K562 (cell line): ENCODE measurements around the gene RPRD1B. TPM values are rescaled to one million over a fixed set of nuclear protein-coding genes. Genes with fewer than 3 reads are reported as not detected.

Experiments used
- ATAC-seq: fragments of 200-7000 bp; cut with Tn5 transposase; 3 replicates; pipeline ENCODE4 v1.9.1; 2020; ENCODE audit warnings: moderate library complexity
- BruUV-seq: library from RNA; stranded (reverse); fragments of 400-500 nt; replicated peaks from 2 replicates; lab custom pipeline; 2021; lab: Mats Ljungman, UMichigan
- CTCF ChIA-PET: fragments of 300-600 bp; formaldehyde crosslinking; extraction: SDS; loops from one replicate; lab custom pipeline; 2021; ENCODE audit warnings: low intra/inter-chr PET ratio; lab: Yijun Ruan, JAX
- POLR2A ChIA-PET: fragments of 300-600, 350-650 bp; sonication (Branson Sonifier 250); formaldehyde crosslinking; extraction: SDS; loops from one replicate; lab custom pipeline; 2021; ENCODE audit warnings: antibody characterized with exemption, inconsistent platforms; lab: Yijun Ruan, JAX
- DNase-seq, 4 experiments: peaks; one replicate each; pipeline versions ENCODE4 v3.0.0 to v3.0.0-alpha.2; 2011 to 2018; ENCODE audit warnings: low spot score in 3 of 4, mixed read lengths in 3 of 4; ENCODE audit errors: extremely low read depth in 1 of 4
- FAIRE-seq: peaks from 2 replicates; lab custom pipeline; 2011; peaks lifted over from hg19 to GRCh38; lab: Jason Lieb, UNC
- H2AFZ ChIP-seq: 2 replicates; pipeline ENCODE4 v1.6.0; 2011; ENCODE audit warnings: low read depth, low read length, control low read depth, inconsistent platforms
- H3K27ac ChIP-seq: fragments of 200-600 bp; 3 replicates; pipeline ENCODE4 v1.8.0; 2011; ENCODE audit warnings: low read depth, mild to moderate bottlenecking, control low read depth, inconsistent platforms, low read length, moderate library complexity, mixed read lengths; ENCODE audit errors: extremely low read depth
- H3K27me3 ChIP-seq, 2 experiments: fragments of 300-600 bp in 1 of 2; 2 replicates in 1 of 2; 3 replicates in 1 of 2; pipeline versions ENCODE4 v1.6.0 to v1.8.0; 2011; ENCODE audit warnings: inconsistent platforms in 2 of 2, low read length in 2 of 2, mild to moderate bottlenecking in 1 of 2, mixed read lengths in 1 of 2, moderate library complexity in 1 of 2; ENCODE audit not compliant: control insufficient read depth in 2 of 2, insufficient read depth in 2 of 2
- H3K36me3 ChIP-seq: fragments of 300-600 bp; 3 replicates; pipeline ENCODE4 v1.8.0; 2011; ENCODE audit warnings: mild to moderate bottlenecking, low read length, inconsistent platforms; ENCODE audit not compliant: control insufficient read depth, insufficient read depth
- H3K4me1 ChIP-seq, 2 experiments: fragments of 200-600 bp in 1 of 2; replicated peaks in 1 of 2; 2 replicates in 1 of 2; 3 replicates in 1 of 2; pipeline versions ENCODE4 v1.5.1 to v1.8.0; 2011; ENCODE audit warnings: inconsistent platforms in 2 of 2, low read length in 2 of 2, mild to moderate bottlenecking in 1 of 2, mixed read lengths in 1 of 2, moderate library complexity in 1 of 2; ENCODE audit not compliant: control insufficient read depth in 2 of 2, insufficient read depth in 2 of 2
- H3K4me2 ChIP-seq: 2 replicates; pipeline ENCODE4 v1.6.1; 2011; ENCODE audit warnings: low read length, control low read depth, inconsistent platforms, mixed read lengths; ENCODE audit not compliant: insufficient read depth
- H3K4me3 ChIP-seq: fragments of 200-600 bp; sonication (generic), shearing (Covaris generic); 2 replicates; pipeline ENCODE4 v1.5.1; 2016; ENCODE audit warnings: control low read depth, inconsistent platforms
- H3K79me2 ChIP-seq: fragments of 200-600 bp; 3 replicates; pipeline ENCODE4 v1.8.0; 2011; ENCODE audit warnings: low read length, inconsistent platforms; ENCODE audit not compliant: control insufficient read depth, insufficient read depth
- H3K9ac ChIP-seq, 2 experiments: 2 replicates each; pipeline versions ENCODE4 v1.6.0 to v1.6.1; 2011; ENCODE audit warnings: low read depth in 2 of 2, low read length in 2 of 2, control low read depth in 1 of 2, inconsistent platforms in 1 of 2, mild to moderate bottlenecking in 1 of 2, mixed read lengths in 1 of 2; ENCODE audit not compliant: insufficient read depth in 1 of 2
- H3K9me1 ChIP-seq: one replicate; pipeline ENCODE4 v1.6.0; 2011; ENCODE audit warnings: inconsistent platforms, mild to moderate bottlenecking, low read length, moderate library complexity; ENCODE audit not compliant: control insufficient read depth, insufficient read depth
- H3K9me3 ChIP-seq: replicated peaks from 2 replicates; pipeline ENCODE4 v1.5.1; 2011; ENCODE audit warnings: low read depth, low read length, inconsistent platforms; ENCODE audit not compliant: control insufficient read depth, insufficient read depth
- H4K20me1 ChIP-seq: replicated peaks from 2 replicates; pipeline ENCODE4 v1.6.1; 2011; ENCODE audit warnings: low read length, inconsistent platforms, mixed read lengths; ENCODE audit not compliant: control insufficient read depth, insufficient read depth
- BCOR ChIP-seq: fragments of 450-650 bp; IDR thresholded peaks from 2 replicates; pipeline ENCODE4 v1.6.1; 2016
- C11orf30 ChIP-seq: fragments of 450-650 bp; IDR thresholded peaks from 2 replicates; pipeline ENCODE4 v1.6.1; 2016; ENCODE audit warnings: low read depth, mild to moderate bottlenecking
- GATAD2B ChIP-seq: fragments of 450-650 bp; IDR thresholded peaks from 2 replicates; pipeline ENCODE4 v1.6.1; 2017; ENCODE audit warnings: mild to moderate bottlenecking, borderline replicate concordance
- HCFC1 ChIP-seq: IDR thresholded peaks from 2 replicates; pipeline ENCODE4 v1.6.1; 2012; ENCODE audit warnings: low read depth, low read length, improper control_type of control experiment
- KDM1A ChIP-seq, 2 experiments: fragments of 450-650 bp; IDR thresholded peaks; 2 replicates each; pipeline ENCODE4 v1.6.1; 2016; ENCODE audit warnings: mild to moderate bottlenecking in 2 of 2
- KDM4B ChIP-seq, 2 experiments: fragments of 450-650 bp in 1 of 2; sonication (generic) in 1 of 2; IDR thresholded peaks; 2 replicates each; pipeline ENCODE4 v1.6.1; 2016 to 2017; ENCODE audit warnings: borderline replicate concordance in 2 of 2, antibody characterized with exemption in 1 of 2, low read depth in 1 of 2, mild to moderate bottlenecking in 1 of 2
- MYNN ChIP-seq, 2 experiments: sonication (generic); formaldehyde crosslinking in 1 of 2; IDR thresholded peaks; 2 replicates each; pipeline versions ENCODE4 v1.5.0 to v1.6.1; 2016 to 2020; ENCODE audit warnings: antibody characterized with exemption in 1 of 2, missing genetic modification reagents in 1 of 2
- RBM25 ChIP-seq: fragments of 200-400 bp; formaldehyde crosslinking; IDR thresholded peaks from 2 replicates; pipeline ENCODE4 v1.6.1; 2018; ENCODE audit warnings: low read length, low read depth, moderate library complexity; ENCODE audit not compliant: severe bottlenecking
- ZNF146 ChIP-seq: IDR thresholded peaks from one replicate; pipeline ENCODE4 v1.6.1; 2018; ENCODE audit warnings: missing compliant biosample characterization; ENCODE audit not compliant: unreplicated experiment
- WGBS: fragments of 100-300 bp; shearing (Covaris generic); methylation state at CpG from one replicate; pipeline ENCODE4 v1.1.6; 2016; ENCODE audit warnings: low coverage, mixed read lengths; ENCODE audit not compliant: insufficient coverage; ENCODE audit errors: missing lambda C conversion rate; 5-methylcytosine and 5-hydroxymethylcytosine counted together
- in situ Hi-C: fragments of 300-500 bp; cut with MboI; formaldehyde crosslinking; loops from 4 replicates; pipeline ENCODE4 v1.15.0; 2018; ENCODE audit warnings: inconsistent platforms, mixed read lengths
- intact Hi-C: fragments of 100-400 bp; cut with micrococcal nuclease; formaldehyde crosslinking; loops from 2 replicates; pipeline ENCODE4 v1.14.2; 2022
- polyA plus RNA-seq, 8 experiments: library from polyadenylated mRNA; depleted of rRNA in 4 of 8; stranded (reverse) in 5 of 8; unstranded in 3 of 8; fragments of >200 nt; fragmentation: Nextera tagmentation in 2 of 8; fragmentation: Illumina TruSeq in 1 of 8; extraction: Ambion mirVana in 2 of 8; extraction: Trizol in 1 of 8; gene quantifications; 2 replicates each; pipeline versions ENCODE4 v1.2.1 to v1.2.3, GENCODE V29; 2011 to 2014; ENCODE audit warnings: inconsistent platforms in 1 of 8, missing spikeins in 1 of 8
- total RNA-seq, 7 experiments: library from RNA; depleted of rRNA in 6 of 7; stranded (reverse); fragments of >200 nt in 6 of 7; fragmentation: Illumina TruSeq in 2 of 7; extraction: Trizol in 2 of 7; gene quantifications; 2 replicates each; pipeline versions ENCODE4 v1.2.1 to v1.2.3, GENCODE V29; 2011 to 2021; ENCODE audit warnings: low replicate concordance in 1 of 7

The RPRD1B gene
- total and polyA plus RNA-seq, 9 of the 15 experiments (the other 6 are each of a cell fraction or from before 2014, with no cell fraction given), result 5.5 to 43.0 (median 24.4) TPM

DNA sequence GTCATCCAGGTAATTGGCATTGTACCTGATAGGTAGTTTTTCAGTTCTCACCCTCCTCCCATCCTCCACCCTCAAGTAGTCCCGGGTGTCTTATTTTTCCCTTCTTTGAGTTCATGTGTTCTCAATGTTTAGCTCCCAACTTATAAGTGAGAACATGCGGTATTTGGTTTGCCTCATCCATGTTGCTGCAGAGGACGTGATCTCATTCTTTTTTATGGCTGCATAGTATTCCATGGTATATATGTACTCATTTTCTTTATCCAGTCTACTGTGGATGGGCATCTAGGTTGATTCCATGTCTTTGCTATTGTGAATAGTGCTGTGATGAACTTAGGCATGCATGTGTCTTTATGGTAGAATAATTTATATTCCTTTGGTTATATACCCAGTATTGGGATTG, 45.8 kb downstream of the RPRD1B start:
- H3K36me3 ChIP-seq, result peaks cover 47% of the 10 kb centered on the region
- 98% methylated on average over 3 of the region's 3 CpGs for WGBS
- no peaks in the 10 kb centered on the region for H3K9me3 ChIP-seq
- peaks cover 4% of the 10 kb centered on the region for H4K20me1 ChIP-seq
- peaks cover 9 to 18% of the 10 kb centered on the region in 2 experiments for H3K4me1 ChIP-seq
- H3K27ac ChIP-seq, result no peak overlapping the region
- DNase-seq (no peak), FAIRE-seq (no peak), ATAC-seq (no peak)
- peaks cover 36% of the 10 kb centered on the region for H3K79me2 ChIP-seq
- no peak overlapping the region for H3K9ac ChIP-seq
- BruUV-seq, result no TSS peak
- no peak overlapping the region for H3K4me2 ChIP-seq
- TF ChIP-seq HCFC1 (no peak), RBM25 (peak; percentile 67), ZNF146 (CRISPR knock-in tag) (peak; percentile 96), KDM1A (IDR thresholded peaks at IDR 0.05) (0 out of 4 replicates have a peak, but pooled peaks of 1 of the 2 experiments have one; percentile 26), BCOR (peak; percentile 59; the same call in 1 of the 2 replicates), C11orf30 (no peak)
- TF ChIP-seq, all 486 proteins: peak for 4
- H2AFZ ChIP-seq, result no peak overlapping the region
- in situ Hi-C loops (loop anchor here (10.0 kb wide), 1 partner anchor 85 kb away; the partner anchor contains the start of gene TGM2), intact Hi-C loops (no loop called here)
- no peaks in the 10 kb centered on the region for H3K27me3 ChIP-seq
- no peak overlapping the region for H3K4me3 ChIP-seq
- ChIA-PET CTCF (no interaction called here), POLR2A (interaction anchor here (0.7 to 0.9 kb wide), 2 partner anchors 9 to 56 kb away, joined by 3 to 4 read pairs; no protein-coding TSS in a partner anchor)
- H3K9me1 ChIP-seq, result no peaks in the 10 kb centered on the region

DNA sequence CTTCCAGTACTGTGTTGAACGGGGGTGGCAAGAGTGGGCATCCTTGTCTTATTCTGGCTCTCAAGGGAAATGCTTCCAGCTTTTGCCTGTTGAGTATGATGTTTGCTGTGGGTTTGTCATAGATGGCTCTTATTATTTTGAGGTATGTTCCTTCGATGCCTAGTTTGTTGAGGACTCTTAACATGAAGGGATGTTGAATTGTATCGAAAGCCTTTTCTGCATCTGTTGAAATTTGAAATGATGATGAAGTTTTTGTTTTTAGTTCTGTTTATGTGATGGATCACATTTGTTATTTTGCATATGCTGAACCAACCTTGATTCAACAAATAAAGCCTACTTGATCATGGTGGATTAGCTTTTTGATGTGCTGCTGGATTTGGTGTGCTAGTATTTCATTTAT, 48.0 kb downstream of the RPRD1B start:
- no TSS peak for BruUV-seq
- Histone ChIP-seq H3K4me2 (no peak overlapping the region), H3K9me3 (no peaks in the 10 kb centered on the region), H3K4me3 (no peak overlapping the region), H3K27ac (no peak overlapping the region), H3K36me3 (peaks cover 55% of the 10 kb centered on the region), H3K27me3 (no peaks in the 10 kb centered on the region), H3K79me2 (peaks cover 28% of the 10 kb centered on the region), H3K9me1 (no peaks in the 10 kb centered on the region), H3K4me1 (peaks cover 14 to 24% of the 10 kb centered on the region in 2 experiments), H4K20me1 (peaks cover 7% of the 10 kb centered on the region), H3K9ac (no peak overlapping the region), H2AFZ (no peak overlapping the region)
- WGBS, result 69% methylated on average over 3 of the region's 3 CpGs
- ATAC-seq (no peak), DNase-seq (no peak), FAIRE-seq (no peak)
- CTCF ChIA-PET, result no interaction called here
- intact Hi-C loops, result no loop called here
- TF ChIP-seq KDM4B (IDR thresholded peaks at IDR 0.05; ENCODE audit: borderline replicate concordance in 2 of 2, low read depth in 1 of 2) (no peak), GATAD2B (no peak), MYNN (IDR thresholded peaks at IDR 0.05) (peak; percentile 94), MYNN (CRISPR knock-in tag; IDR thresholded peaks at IDR 0.05) (no peak)
- POLR2A ChIA-PET, result no interaction called here
- in situ Hi-C loops, result no loop called here
